Measurements from ENCODE around the gene OIP5. TPM values are rescaled to one million over a fixed set of nuclear protein-coding genes. Genes with fewer than 3 reads are reported as not detected.
"Not testable (repeated sequence)": the region's sequence is repeated elsewhere in the genome, so short reads cannot be mapped to it uniquely, and the experiment has no call there.

Gene OIP5
- total and polyA plus RNA-seq, 5 experiments from 2014 or later, result 0.18 to 7.0 (median 2.8) TPM; not detected in 1

- no peaks in the 10 kb centered on the region for H3K36me3 Mint-ChIP-seq
- peak overlapping the region; percentile 5 to 97 (median 54) for H3K4me3 Mint-ChIP-seq
- POLR2A ChIA-PET, result no interaction called here
- no peak for ATAC-seq
- no peaks in the 10 kb centered on the region for H3K27me3 Mint-ChIP-seq
- peak overlapping the region in 2 of 10 donors; percentile 3 to 11 for H3K27ac Mint-ChIP-seq
- no peak for DNase-seq
- peaks cover 6 to 34% (median 27%) of the 10 kb centered on the region in 4 donors for H3K4me1 Mint-ChIP-seq
- no peaks in the 10 kb centered on the region for H3K9me3 Mint-ChIP-seq
Measured at GRCh38 chr15:41334293-41335120, 2.1 kb upstream of the OIP5 start.

DNA sequence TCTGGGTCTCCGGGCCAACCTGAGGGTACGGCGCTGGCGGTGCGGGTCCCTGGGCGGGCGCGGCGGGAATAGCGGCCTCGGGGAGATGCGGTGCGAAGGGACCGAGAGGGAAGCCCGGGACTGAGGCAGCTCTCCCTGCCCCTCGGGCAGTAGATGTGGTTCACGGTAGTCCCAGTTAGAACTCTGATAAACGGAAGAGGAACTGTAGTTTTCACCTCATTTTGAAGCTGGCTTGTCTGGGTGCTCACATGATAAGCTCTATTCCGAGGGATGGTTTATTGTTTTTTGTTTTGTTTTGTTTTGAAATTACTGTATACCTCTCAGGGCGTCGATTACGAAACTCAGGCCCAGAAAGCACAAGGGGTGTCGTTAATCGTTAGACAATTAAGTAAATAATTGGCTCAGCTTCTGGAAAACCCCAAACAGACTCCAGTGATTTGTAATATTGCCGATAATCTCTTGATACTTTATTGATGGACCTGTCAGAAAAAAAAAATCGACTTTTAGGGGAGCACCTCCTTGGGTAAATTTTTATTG is 703 bp upstream of the OIP5 start:
- ATAC-seq (peak; percentile 2 to 7), DNase-seq (no peak)
- Mint-ChIP-seq H3K36me3 (no peaks in the 10 kb centered on the region), H3K4me3 (peak overlapping the region; percentile 96 to 100 (median 99)), H3K27ac (peak overlapping the region; percentile 82 to 98 (median 94)), H3K4me1 (peaks cover 6 to 34% (median 27%) of the 10 kb centered on the region in 4 donors), H3K9me3 (no peaks in the 10 kb centered on the region), H3K27me3 (no peaks in the 10 kb centered on the region)
- POLR2A ChIA-PET, result interaction anchor here (0.5 to 2.1 kb wide), 14 partner anchors 10 to 764 kb away, joined by 3 to 11 read pairs (median 3); partner anchors contain the start of genes CHP1, DNAJC17, EXD1 and INO80

- POLR2A ChIA-PET, result interaction anchor here (0.6 to 2.1 kb wide), 10 partner anchors 9 to 524 kb away, joined by 3 to 11 read pairs (median 4); partner anchors contain the start of genes CHP1, DNAJC17, EXD1 and INO80
Measured at GRCh38 chr15:41331833-41332193, 578 bp downstream of the OIP5 start.

DNA sequence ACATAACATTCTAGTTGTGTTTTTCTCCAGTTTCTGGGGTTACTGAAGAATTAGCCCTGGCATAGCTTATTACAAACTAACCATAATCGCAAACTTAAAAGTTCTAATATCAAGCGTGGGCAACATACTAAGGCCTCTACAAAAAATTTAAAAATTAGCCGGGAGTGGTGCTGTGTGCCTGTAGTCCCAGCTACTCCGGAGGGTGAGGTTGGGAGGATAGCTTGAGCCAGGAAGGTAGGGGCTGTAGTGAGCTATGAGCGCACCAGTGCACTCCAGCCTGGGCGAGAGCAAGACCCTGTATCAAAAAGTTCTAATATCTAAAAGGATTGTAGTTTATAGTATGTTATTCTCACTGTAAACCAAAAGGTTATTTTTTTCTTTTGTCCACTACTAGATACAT is 1.1 kb downstream of the OIP5 start:
- DNase-seq (no peak), ATAC-seq (no peak)
- no peaks in the 10 kb centered on the region for H3K9me3 Mint-ChIP-seq
- H3K27me3 Mint-ChIP-seq, result no peaks in the 10 kb centered on the region
- H3K36me3 Mint-ChIP-seq, result no peaks in the 10 kb centered on the region
- peak overlapping the region in 7 of 10 donors; percentile 22 to 98 (median 93) for H3K27ac Mint-ChIP-seq
- peak overlapping the region; percentile 96 to 100 (median 99) for H3K4me3 Mint-ChIP-seq
- peaks cover 6 to 28% (median 27%) of the 10 kb centered on the region in 4 donors for H3K4me1 Mint-ChIP-seq
- POLR2A ChIA-PET, result interaction anchor here (0.5 to 2.1 kb wide), 3 partner anchors 19 to 100 kb away, joined by 4 to 11 read pairs (median 4); partner anchors contain the start of genes CHP1 and EXD1

More at GRCh38 chr15:41331833-41332193, 578 bp downstream of the OIP5 start:
- peak in 1 of 10 donors; percentile 4 for DNase-seq
- no peaks in the 10 kb centered on the region for H3K36me3 Mint-ChIP-seq
- peaks cover 6 to 31% (median 27%) of the 10 kb centered on the region in 4 donors for H3K4me1 Mint-ChIP-seq
- H3K27me3 Mint-ChIP-seq, result no peaks in the 10 kb centered on the region
- ATAC-seq, result no peak
- H3K27ac Mint-ChIP-seq, result peak overlapping the region; percentile 49 to 98 (median 93)
- H3K9me3 Mint-ChIP-seq, result no peaks in the 10 kb centered on the region
- peak overlapping the region; percentile 96 to 100 (median 99) for H3K4me3 Mint-ChIP-seq

- H3K4me1 Mint-ChIP-seq, result no peaks in the 10 kb centered on the region
- ATAC-seq (no peak), DNase-seq (no peak)
- peak overlapping the region in 1 of 10 donors; percentile 29 for H3K27ac Mint-ChIP-seq
- peaks cover 0 to 2% (median 0%) of the 10 kb centered on the region in 9 donors for H3K9me3 Mint-ChIP-seq
- H3K27me3 Mint-ChIP-seq, result no peaks in the 10 kb centered on the region
- no peak overlapping the region for H3K4me3 Mint-ChIP-seq
- peaks cover 0 to 3% (median 0%) of the 10 kb centered on the region in 3 donors for H3K36me3 Mint-ChIP-seq
- POLR2A ChIA-PET, result interaction anchor here (1.7 kb wide), 1 partner anchor 9 kb away, joined by 6 read pairs; the partner anchor contains the start of genes NUSAP1 and OIP5
Measured at GRCh38 chr15:41323611-41324010, 8.8 kb downstream of the OIP5 start.

- DNase-seq, POLR2A ChIA-PET, H3K9me3 Mint-ChIP-seq, H3K27me3 Mint-ChIP-seq, H3K27ac Mint-ChIP-seq, H3K4me3 Mint-ChIP-seq, ATAC-seq, H3K36me3 Mint-ChIP-seq, H3K4me1 Mint-ChIP-seq: not testable (repeated sequence)
Measured at GRCh38 chr15:41320805-41321330, 11.5 kb downstream of the OIP5 start.

GRCh38 chr15:41309226-41309905 is 23.0 kb downstream of the OIP5 start:
- H3K4me1 Mint-ChIP-seq, result peaks cover 0 to 9% (median 2%) of the 10 kb centered on the region in 4 donors
- no peaks in the 10 kb centered on the region for H3K9me3 Mint-ChIP-seq
- H3K27ac Mint-ChIP-seq, result no peak overlapping the region
- POLR2A ChIA-PET, result no interaction called here
- H3K36me3 Mint-ChIP-seq, result peaks cover 0 to 15% (median 0%) of the 10 kb centered on the region in 3 donors
- H3K27me3 Mint-ChIP-seq, result no peaks in the 10 kb centered on the region
- DNase-seq (no peak), ATAC-seq (no peak)
- H3K4me3 Mint-ChIP-seq, result no peak overlapping the region

- Mint-ChIP-seq H3K36me3 (peaks cover 0 to 9% (median 0%) of the 10 kb centered on the region in 3 donors), H3K27ac (no peak overlapping the region), H3K9me3 (no peaks in the 10 kb centered on the region), H3K4me1 (peaks cover 2 to 10% (median 3%) of the 10 kb centered on the region in 4 donors), H3K4me3 (no peak overlapping the region), H3K27me3 (no peaks in the 10 kb centered on the region)
- ATAC-seq (no peak), DNase-seq (no peak)
- POLR2A ChIA-PET, result interaction anchor here (0.6 kb wide), 1 partner anchor 32 kb away, joined by 3 read pairs; no protein-coding TSS in a partner anchor
Measured at GRCh38 chr15:41307679-41308078, 24.7 kb downstream of the OIP5 start.

- Mint-ChIP-seq H3K36me3 (peaks cover 0 to 19% (median 5%) of the 10 kb centered on the region in 3 donors), H3K9me3 (no peaks in the 10 kb centered on the region), H3K4me3 (no peak overlapping the region), H3K4me1 (peaks cover 7 to 12% (median 10%) of the 10 kb centered on the region in 4 donors), H3K27me3 (no peaks in the 10 kb centered on the region), H3K27ac (peak overlapping the region in 4 of 10 donors; percentile 16 to 72 (median 48))
- ATAC-seq (no peak), DNase-seq (no peak)
- POLR2A ChIA-PET, result no interaction called here
Measured at GRCh38 chr15:41304149-41304770, 28.1 kb downstream of the OIP5 start.

GRCh38 chr15:41301587-41301986 is 30.8 kb downstream of the OIP5 start:
- Mint-ChIP-seq H3K27ac (peak overlapping the region in 1 of 10 donors; percentile 79), H3K4me1 (peaks cover 7 to 12% (median 10%) of the 10 kb centered on the region in 4 donors)

GRCh38 chr15:41301139-41301538 is 31.3 kb downstream of the OIP5 start:
- peaks cover 0 to 44% (median 13%) of the 10 kb centered on the region in 3 donors for H3K36me3 Mint-ChIP-seq
- H3K27ac Mint-ChIP-seq, result peak overlapping the region in 1 of 10 donors; percentile 79
- H3K4me1 Mint-ChIP-seq, result peaks cover 5 to 14% (median 10%) of the 10 kb centered on the region in 4 donors
- DNase-seq, H3K27me3 Mint-ChIP-seq, ATAC-seq, H3K9me3 Mint-ChIP-seq, H3K4me3 Mint-ChIP-seq, POLR2A ChIA-PET: not testable (repeated sequence)

More at GRCh38 chr15:41301587-41301986, 30.8 kb downstream of the OIP5 start:
- ATAC-seq (no peak), DNase-seq (no peak)
- POLR2A ChIA-PET, result no interaction called here
- no peak overlapping the region for H3K4me3 Mint-ChIP-seq
- H3K36me3 Mint-ChIP-seq, result peaks cover 0 to 43% (median 13%) of the 10 kb centered on the region in 3 donors
- no peaks in the 10 kb centered on the region for H3K9me3 Mint-ChIP-seq
- no peaks in the 10 kb centered on the region for H3K27me3 Mint-ChIP-seq

DNA sequence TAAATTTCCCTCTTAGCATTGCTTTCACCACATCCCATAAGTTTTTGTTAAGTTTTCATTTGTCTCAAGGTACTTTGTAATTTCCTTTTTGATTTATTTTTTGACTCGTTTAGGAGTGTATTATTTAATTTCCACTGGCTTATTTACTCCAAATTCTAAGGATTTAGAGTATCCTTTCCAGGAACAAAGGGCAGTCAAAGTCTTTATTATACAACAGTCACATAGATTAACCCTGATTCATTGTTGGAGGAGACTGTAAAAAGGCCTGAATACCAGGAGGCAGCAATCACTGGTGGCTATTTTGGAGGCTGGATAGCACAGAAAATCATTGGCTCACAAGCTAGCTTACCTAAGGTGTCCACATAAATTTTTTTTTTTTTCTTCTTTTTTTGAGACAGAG is 39.9 kb downstream of the OIP5 start:
- H3K36me3 Mint-ChIP-seq, result peaks cover 0 to 73% (median 8%) of the 10 kb centered on the region in 3 donors
- H3K27me3 Mint-ChIP-seq, result no peaks in the 10 kb centered on the region
- H3K27ac Mint-ChIP-seq, result peak overlapping the region in 5 of 10 donors; percentile 27 to 65 (median 46)
- POLR2A ChIA-PET, result no interaction called here
- no peaks in the 10 kb centered on the region for H3K9me3 Mint-ChIP-seq
- ATAC-seq (no peak), DNase-seq (no peak)
- H3K4me3 Mint-ChIP-seq, result no peak overlapping the region
- H3K4me1 Mint-ChIP-seq, result peaks cover 10 to 44% (median 31%) of the 10 kb centered on the region in 4 donors

All from naive thymus-derived CD8-positive, alpha-beta T cell (primary cell).